ENCODE results near the gene DAPL1.
"Not testable (repeated sequence)": the region's sequence is repeated elsewhere in the genome, so short reads cannot be mapped to it uniquely, and the experiment has no call there.

The DAPL1 gene

GRCh38 chr2:158835431-158835830, 40.3 kb downstream of the DAPL1 start:
- no peak overlapping the region for H3K4me3 ChIP-seq (ENCODE audit: control insufficient read depth, low read depth, low read length)
- no peak for TF ChIP-seq CTCF (IDR thresholded peaks at IDR 0.05; ENCODE audit: control insufficient read depth, insufficient read depth, low read depth, low read length, missing control alignments)
- no peak for DNase-seq (ENCODE audit: low read depth)

DNA sequence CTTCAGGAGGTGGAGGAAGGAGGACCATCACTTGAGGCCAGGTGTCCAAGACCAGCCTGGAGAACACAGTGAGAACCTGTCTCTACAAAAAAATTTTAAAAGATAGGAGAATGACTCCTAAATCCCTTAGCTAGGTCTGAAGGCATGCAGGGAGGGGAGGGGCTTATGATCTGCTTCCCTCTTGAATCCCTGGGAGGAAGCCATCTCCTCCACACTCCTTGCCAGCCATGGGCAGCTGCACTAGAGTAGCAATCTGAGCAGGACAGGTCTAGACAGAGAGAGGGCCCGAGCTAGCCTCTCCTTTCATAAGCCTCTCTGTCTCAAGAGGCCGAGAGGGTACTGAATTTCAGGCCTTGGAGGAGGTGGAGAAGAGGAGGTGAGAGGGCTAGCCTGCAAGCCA, 42.5 kb downstream of the DAPL1 start:
- DNase-seq (ENCODE audit: low read depth): no peak
- no peak overlapping the region for H3K4me3 ChIP-seq (ENCODE audit: control insufficient read depth, low read depth, low read length)
- no peak for TF ChIP-seq CTCF (IDR thresholded peaks at IDR 0.05; ENCODE audit: control insufficient read depth, insufficient read depth, low read depth, low read length, missing control alignments)

DNA sequence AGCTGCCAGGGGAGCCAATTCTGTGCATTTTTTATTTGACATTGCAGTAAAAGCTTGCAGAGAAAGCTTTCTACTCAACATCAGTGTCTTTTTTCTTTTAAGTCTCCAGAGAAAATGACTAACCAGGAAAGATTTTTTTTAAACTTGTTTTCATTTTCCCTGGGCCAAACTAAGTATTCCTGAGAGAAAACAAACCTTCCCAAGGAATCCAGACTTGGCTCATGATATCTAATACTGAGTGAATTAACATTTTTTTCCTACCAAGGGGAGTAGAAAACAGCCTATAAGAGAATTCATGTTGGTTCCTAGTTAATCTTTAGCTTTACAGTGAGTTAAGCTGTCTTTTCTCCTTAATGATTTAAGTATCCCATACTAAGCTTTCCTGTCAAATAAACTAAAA, 46.7 kb downstream of the DAPL1 start:
- no peak for TF ChIP-seq CTCF (IDR thresholded peaks at IDR 0.05; ENCODE audit: control insufficient read depth, insufficient read depth, low read depth, low read length, missing control alignments)
- H3K4me3 ChIP-seq (ENCODE audit: control insufficient read depth, low read depth, low read length): no peak overlapping the region
- DNase-seq (ENCODE audit: low read depth): no peak

- DNase-seq (ENCODE audit: low read depth): no peak
- TF ChIP-seq CTCF (IDR thresholded peaks at IDR 0.05; ENCODE audit: control insufficient read depth, insufficient read depth, low read depth, low read length, missing control alignments): no peak
These were observed 50.3 kb downstream of the DAPL1 start for GRCh38 chr2:158845444-158845843.

GRCh38 chr2:158845859-158846258, 50.7 kb downstream of the DAPL1 start:
- no peak for TF ChIP-seq CTCF (IDR thresholded peaks at IDR 0.05; ENCODE audit: control insufficient read depth, insufficient read depth, low read depth, low read length, missing control alignments)
- H3K4me3 ChIP-seq (ENCODE audit: control insufficient read depth, low read depth, low read length): no peak overlapping the region
- no peak for DNase-seq (ENCODE audit: low read depth)

More at GRCh38 chr2:158845444-158845843, 50.3 kb downstream of the DAPL1 start:
- H3K4me3 ChIP-seq (ENCODE audit: control insufficient read depth, low read depth, low read length): no peak overlapping the region

- DNase-seq (ENCODE audit: low read depth); H3K4me3 ChIP-seq (ENCODE audit: control insufficient read depth, low read depth, low read length): not testable (repeated sequence)
These were observed 52.4 kb downstream of the DAPL1 start for GRCh38 chr2:158847526-158847925.

DNA sequence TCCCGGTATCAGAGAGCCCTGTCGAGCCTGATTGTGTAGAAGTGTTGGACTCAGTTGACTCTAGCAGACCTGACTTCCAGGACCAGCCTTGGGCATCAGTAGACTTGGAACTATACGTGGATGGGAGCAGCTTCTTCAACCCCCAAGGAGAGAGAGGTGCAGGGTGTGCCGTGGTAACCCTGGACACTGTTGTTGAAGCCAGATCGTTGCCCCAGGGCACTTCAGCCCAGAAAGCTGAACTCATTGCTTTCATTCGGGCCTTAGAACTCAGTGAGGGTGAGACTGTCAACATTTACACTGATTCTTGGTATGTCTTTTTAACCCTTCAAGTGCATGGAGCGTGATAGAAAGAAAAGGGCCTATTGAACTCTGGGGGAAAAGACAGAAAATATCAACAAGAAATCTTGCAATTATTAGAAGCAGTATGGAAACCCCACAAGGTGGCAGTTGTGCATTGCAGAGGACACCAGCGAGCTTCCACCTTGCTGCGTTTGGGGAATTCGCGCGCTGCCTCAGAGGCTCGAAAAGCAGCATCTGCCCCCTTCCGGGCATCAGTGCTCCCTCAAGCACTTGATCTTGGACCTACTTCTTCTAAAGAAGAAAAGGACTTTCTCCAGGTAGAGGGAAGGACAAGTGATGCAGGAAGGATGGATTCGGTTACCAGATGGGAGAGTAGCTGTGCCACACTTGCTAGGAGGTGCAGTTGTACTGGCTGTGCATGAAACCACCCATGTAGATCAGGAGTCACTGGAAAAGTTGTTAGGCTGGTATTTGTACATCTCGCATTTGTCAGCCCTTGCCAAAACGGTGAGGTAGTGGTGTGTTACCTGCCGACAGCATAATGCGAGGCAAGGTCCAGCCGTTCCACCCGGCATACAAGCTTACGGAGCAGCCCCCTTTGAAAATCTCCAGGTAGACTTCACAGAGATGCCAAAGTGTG, 53.2 kb downstream of the DAPL1 start:
- not testable (repeated sequence) for DNase-seq (ENCODE audit: low read depth)

DNA sequence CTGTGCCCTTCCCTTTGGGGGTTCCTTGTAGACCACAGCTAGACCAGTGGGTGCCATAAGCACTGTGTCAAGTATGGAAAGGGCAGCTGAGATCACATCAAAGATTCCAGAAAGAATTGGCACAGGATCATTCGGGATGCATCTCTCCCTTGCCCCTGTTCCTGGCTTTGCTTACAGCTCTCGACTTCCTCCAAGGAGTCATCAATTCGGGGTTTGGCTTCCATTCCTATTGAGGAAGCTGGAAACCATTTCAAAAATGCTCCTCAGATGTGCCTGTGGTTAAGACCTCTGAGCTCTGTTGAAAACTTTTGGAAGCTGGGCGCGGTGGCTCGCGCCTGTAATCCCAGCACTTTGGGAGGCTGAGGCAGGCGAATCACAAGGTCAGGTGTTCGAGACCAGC, 65.1 kb downstream of the DAPL1 start:
- H3K4me3 ChIP-seq (ENCODE audit: control insufficient read depth, low read depth, low read length): not testable (repeated sequence)
- peak; percentile 10 for DNase-seq (ENCODE audit: low read depth)

More for the DNA sequence above, 53.2 kb downstream of the DAPL1 start:
- H3K4me3 ChIP-seq (ENCODE audit: control insufficient read depth, low read depth, low read length): not testable (repeated sequence)

DNA sequence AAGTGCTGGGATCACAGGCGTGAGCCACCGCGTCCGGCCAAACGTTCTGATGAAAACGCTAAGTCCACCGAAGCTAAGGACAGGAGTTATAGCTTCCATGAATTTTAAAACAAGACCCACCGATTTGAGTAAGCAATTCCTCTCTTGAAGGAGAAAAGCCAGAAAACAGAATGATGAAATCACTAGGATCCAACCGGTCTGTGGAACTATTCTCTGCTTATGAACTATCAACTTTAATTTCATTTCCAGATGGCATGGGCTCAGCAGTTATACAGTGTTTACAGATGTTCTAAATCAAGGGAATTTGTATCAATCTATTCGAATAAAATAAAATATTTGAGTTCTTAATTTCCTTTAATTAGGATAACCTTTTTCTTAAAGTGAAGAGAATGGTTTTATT, 66.5 kb downstream of the DAPL1 start:
- H3K4me3 ChIP-seq (ENCODE audit: control insufficient read depth, low read depth, low read length); DNase-seq (ENCODE audit: low read depth): not testable (repeated sequence)

DNA sequence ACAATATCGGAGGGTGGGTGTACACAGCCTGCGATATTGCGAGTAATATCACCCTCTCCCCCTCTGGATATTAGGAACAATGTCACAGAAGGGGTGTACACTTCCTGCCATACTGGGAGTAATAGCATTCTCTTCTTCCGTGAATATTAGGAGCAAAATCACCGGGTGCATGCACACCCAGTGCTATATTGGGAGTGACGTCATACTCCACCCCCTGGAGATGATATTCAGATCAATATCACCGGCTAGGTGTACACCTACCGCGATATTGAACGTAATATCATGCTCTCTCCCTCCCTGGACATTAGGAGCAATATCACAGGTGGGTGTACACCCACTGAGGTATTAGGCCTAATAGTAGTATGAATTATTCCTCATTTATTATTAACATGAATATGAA, 70.4 kb downstream of the DAPL1 start:
- DNase-seq (ENCODE audit: low read depth); H3K4me3 ChIP-seq (ENCODE audit: control insufficient read depth, low read depth, low read length): not testable (repeated sequence)
